Fibroblast of lung (primary cell): ENCODE results near the gene CAPZB. TPM values are rescaled to one million over a fixed set of nuclear protein-coding genes. Genes with fewer than 3 reads are reported as not detected.
"Not testable (repeated sequence)": the region's sequence is repeated elsewhere in the genome, so short reads cannot be mapped to it uniquely, and the experiment has no call there.

ENCODE experiments used
- DNase-seq, 2 donors: peaks; one replicate each; pipeline versions ENCODE4 v3.0.0 to v3.0.0-alpha.2; 2010; ENCODE audit warnings: low read depth in 2 of 2
- H2AFZ ChIP-seq: 2 replicates; pipeline ENCODE4 v1.5.1; 2012; ENCODE audit warnings: low read length, control low read depth, inconsistent platforms
- H3K27ac ChIP-seq: 2 replicates; pipeline ENCODE4 v1.5.1; 2011; ENCODE audit warnings: low read length, control low read depth; ENCODE audit not compliant: insufficient read depth
- H3K27me3 ChIP-seq: 2 replicates; pipeline ENCODE4 v1.5.1; 2011; ENCODE audit warnings: mild to moderate bottlenecking, low read length; ENCODE audit not compliant: control insufficient read depth, insufficient read depth
- H3K36me3 ChIP-seq: 2 replicates; pipeline ENCODE4 v1.5.1; 2011; ENCODE audit warnings: low read length; ENCODE audit not compliant: control insufficient read depth, insufficient read depth
- H3K4me1 ChIP-seq: 2 replicates; pipeline ENCODE4 v1.5.1; 2011; ENCODE audit warnings: low read length; ENCODE audit not compliant: control insufficient read depth, insufficient read depth; ENCODE audit errors: extremely low read depth
- H3K4me2 ChIP-seq: 2 replicates; pipeline ENCODE4 v1.5.1; 2011; ENCODE audit warnings: low read length, control low read depth; ENCODE audit not compliant: insufficient read depth; ENCODE audit errors: extremely low read depth
- H3K4me3 ChIP-seq, 4 experiments: fragments of 200-600 bp in 1 of 4; sonication (generic) in 1 of 4; replicated peaks in 1 of 4; 2 replicates each; pipeline ENCODE4 v1.5.1; 2011 to 2016; ENCODE audit warnings: low read length in 4 of 4, low read depth in 3 of 4, mild to moderate bottlenecking in 3 of 4, control low read depth in 2 of 4, inconsistent platforms in 1 of 4, mixed read lengths in 1 of 4; ENCODE audit not compliant: insufficient read depth in 1 of 4; ENCODE audit errors: control extremely low read depth in 1 of 4
- H3K79me2 ChIP-seq: 2 replicates; pipeline ENCODE4 v1.5.1; 2012; ENCODE audit warnings: mild to moderate bottlenecking, low read length, inconsistent platforms; ENCODE audit not compliant: control insufficient read depth, insufficient read depth
- H3K9ac ChIP-seq: 2 replicates; pipeline ENCODE4 v1.5.1; 2011; ENCODE audit warnings: mild to moderate bottlenecking, low read length, control low read depth; ENCODE audit not compliant: insufficient read depth
- H3K9me3 ChIP-seq: 2 replicates; pipeline ENCODE4 v1.5.1; 2012; ENCODE audit warnings: low read depth, low read length; ENCODE audit not compliant: control insufficient read depth, insufficient read depth
- H4K20me1 ChIP-seq: 2 replicates; pipeline ENCODE4 v1.5.1; 2011; ENCODE audit warnings: low read length; ENCODE audit not compliant: control insufficient read depth, insufficient read depth; ENCODE audit errors: extremely low read depth
- CTCF ChIP-seq, 2 donors: IDR thresholded peaks in 1 of 2; conservative IDR thresholded peaks in 1 of 2; 1 replicate in 1 of 2; 2 replicates in 1 of 2; pipeline ENCODE4 v1.5.1; 2011 to 2012; ENCODE audit warnings: low read length in 2 of 2, control low read depth in 1 of 2, inconsistent platforms in 1 of 2, low read depth in 1 of 2, mild to moderate bottlenecking in 1 of 2
- EZH2 ChIP-seq: IDR thresholded peaks from 2 replicates; pipeline ENCODE4 v1.5.1; 2012; ENCODE audit warnings: low read length, control low read depth, mild to moderate bottlenecking; ENCODE audit errors: missing control alignments
- polyA plus RNA-seq, 2 donors: library from polyadenylated mRNA; depleted of rRNA in 1 of 2; stranded (reverse) in 1 of 2; unstranded in 1 of 2; fragments of >200 nt; gene quantifications; 2 replicates each; pipeline ENCODE4 v1.2.1, GENCODE V29; 2011 to 2012; ENCODE audit warnings: missing spikeins in 1 of 2
- total RNA-seq: library from RNA; depleted of rRNA; stranded (reverse); fragments of >200 nt; gene quantifications from 2 replicates; pipeline ENCODE4 v1.2.1, GENCODE V29; 2014

CAPZB gene
- total and polyA plus RNA-seq, 2 donors (not counting 1 experiment from before 2014, with no cell fraction given): 104 to 495 TPM

GRCh38 chr1:19512545-19512944 is 27.2 kb upstream of the CAPZB start:
- no peaks in the 10 kb centered on the region for H3K9me3 ChIP-seq
- peaks cover 3% of the 10 kb centered on the region for H3K4me1 ChIP-seq
- no peaks in the 10 kb centered on the region for H3K36me3 ChIP-seq
- H3K9ac ChIP-seq: no peak overlapping the region
- TF ChIP-seq CTCF (conservative IDR thresholded peaks at IDR 0.05 in 1 of 2, IDR thresholded peaks at IDR 0.05 in 1 of 2; ENCODE audit: low read depth in 1 of 2, low read length in 2 of 2) (no peak), EZH2 (no peak)
- H3K27me3 ChIP-seq: no peaks in the 10 kb centered on the region
- H4K20me1 ChIP-seq: no peaks in the 10 kb centered on the region
- no peak overlapping the region for H3K27ac ChIP-seq
- H3K79me2 ChIP-seq: no peaks in the 10 kb centered on the region
- no peak overlapping the region for H3K4me3 ChIP-seq
- no peak overlapping the region for H2AFZ ChIP-seq
- no peak overlapping the region for H3K4me2 ChIP-seq
- peak in 1 of 2 donors; percentile 58 for DNase-seq

- Histone ChIP-seq H3K27me3 (no peaks in the 10 kb centered on the region), H4K20me1 (no peaks in the 10 kb centered on the region), H3K4me1 (peaks cover 6% of the 10 kb centered on the region), H3K9ac (no peak overlapping the region), H3K4me3 (no peak overlapping the region), H3K79me2 (no peaks in the 10 kb centered on the region), H2AFZ (no peak overlapping the region), H3K27ac (no peak overlapping the region), H3K9me3 (no peaks in the 10 kb centered on the region), H3K4me2 (no peak overlapping the region), H3K36me3 (no peaks in the 10 kb centered on the region)
- no peak for DNase-seq
- TF ChIP-seq CTCF (conservative IDR thresholded peaks at IDR 0.05 in 1 of 2, IDR thresholded peaks at IDR 0.05 in 1 of 2; ENCODE audit: low read depth in 1 of 2, low read length in 2 of 2) (no peak), EZH2 (no peak)
Measured at GRCh38 chr1:19511116-19511515, 25.8 kb upstream of the CAPZB start.

GRCh38 chr1:19509647-19510046 is 24.3 kb upstream of the CAPZB start:
- DNase-seq, H3K27me3 ChIP-seq, H3K9ac ChIP-seq, H3K36me3 ChIP-seq, H2AFZ ChIP-seq, H3K79me2 ChIP-seq, H3K9me3 ChIP-seq, H4K20me1 ChIP-seq, H3K4me3 ChIP-seq, H3K4me2 ChIP-seq: not testable (repeated sequence)
- Histone ChIP-seq H3K4me1 (peaks cover 15% of the 10 kb centered on the region), H3K27ac (peak overlapping the region; percentile 43)
